Endodermal cell (in vitro differentiated cells): Measurements from ENCODE around the gene COL26A1. TPM values are rescaled to one million over a fixed set of nuclear protein-coding genes. Genes with fewer than 3 reads are reported as not detected.

Experiments
- DNase-seq: peaks from one replicate; pipeline ENCODE4 v3.0.0-alpha.2; 2017
- H3K27ac ChIP-seq: 2 replicates; pipeline ENCODE4 v1.5.1; 2013; ENCODE audit warnings: mild to moderate bottlenecking, low read depth, low read length, moderate library complexity
- H3K27me3 ChIP-seq: 2 replicates; pipeline ENCODE4 v1.6.1; 2013; ENCODE audit warnings: mild to moderate bottlenecking, low read length, moderate library complexity; ENCODE audit not compliant: insufficient read depth, control insufficient read depth, poor library complexity, severe bottlenecking
- H3K36me3 ChIP-seq: 2 replicates; pipeline ENCODE4 v1.7.0; 2013; ENCODE audit warnings: mild to moderate bottlenecking, low read length, moderate library complexity; ENCODE audit not compliant: control insufficient read depth, insufficient read depth
- H3K4me1 ChIP-seq: one replicate; pipeline ENCODE4 v1.7.0; 2013; ENCODE audit warnings: low read length; ENCODE audit not compliant: control insufficient read depth, insufficient read depth
- H3K4me3 ChIP-seq: 2 replicates; pipeline ENCODE4 v1.5.1; 2013; ENCODE audit warnings: mild to moderate bottlenecking, low read length, moderate library complexity
- H3K9ac ChIP-seq: 2 replicates; pipeline ENCODE4 v1.6.1; 2013; ENCODE audit warnings: mild to moderate bottlenecking, low read length, moderate library complexity; ENCODE audit not compliant: poor library complexity, severe bottlenecking; ENCODE audit errors: extremely low read depth
- H3K9me3 ChIP-seq: 2 replicates; pipeline ENCODE4 v1.6.1; 2013; ENCODE audit warnings: mild to moderate bottlenecking, low read length, moderate library complexity; ENCODE audit not compliant: control insufficient read depth
- H3K27ac Mint-ChIP-seq: 2 replicates; pipeline ENCODE4 v1.8.0; 2020; ENCODE audit warnings: mixed read lengths
- H3K27me3 Mint-ChIP-seq: 2 replicates; pipeline ENCODE4 v1.8.0; 2021; ENCODE audit warnings: mild to moderate bottlenecking, mixed read lengths; ENCODE audit not compliant: insufficient read depth
- H3K36me3 Mint-ChIP-seq: 2 replicates; pipeline ENCODE4 v1.8.0; 2020; ENCODE audit warnings: low read depth, mixed read lengths
- H3K4me1 Mint-ChIP-seq: 2 replicates; pipeline ENCODE4 v1.8.0; 2020; ENCODE audit warnings: mixed read lengths
- H3K4me3 Mint-ChIP-seq: 2 replicates; pipeline ENCODE4 v1.8.0; 2020; ENCODE audit warnings: mild to moderate bottlenecking, moderate library complexity, mixed read lengths
- H3K9me3 Mint-ChIP-seq: 2 replicates; pipeline ENCODE4 v1.8.0; 2020; ENCODE audit warnings: mild to moderate bottlenecking, mixed read lengths
- WGBS, 2 experiments: methylation state at CpG; one replicate each; pipeline versions ENCODE4 v1.1.5 to v1.1.7; 2013; ENCODE audit warnings: missing lambda C conversion rate in 2 of 2, mixed read lengths in 1 of 2; ENCODE audit not compliant: insufficient coverage in 1 of 2, insufficient read length in 1 of 2; 5-methylcytosine and 5-hydroxymethylcytosine counted together
- total RNA-seq, 2 donors: library from RNA; stranded (reverse); fragmentation: NEBNext Ultra II Directional in 1 of 2; extraction: Animal tissue kit (Norgen Biotek cat#: 25700) in 1 of 2; gene quantifications; 2 replicates in 1 of 2; 3 replicates in 1 of 2; pipeline ENCODE4 v1.2.1, GENCODE V29; 2021
- TF ChIP-seq, protein P1 (sequence below): fragments of 200-600 bp; sonication (generic); conservative IDR thresholded peaks from 2 replicates; pipeline ENCODE4 v1.5.0; 2021; ENCODE audit warnings: antibody characterized with exemption, mild to moderate bottlenecking

The COL26A1 gene
- total RNA-seq, 2 donors from 2014 or later: 41.2 to 47.0 TPM

DNA sequence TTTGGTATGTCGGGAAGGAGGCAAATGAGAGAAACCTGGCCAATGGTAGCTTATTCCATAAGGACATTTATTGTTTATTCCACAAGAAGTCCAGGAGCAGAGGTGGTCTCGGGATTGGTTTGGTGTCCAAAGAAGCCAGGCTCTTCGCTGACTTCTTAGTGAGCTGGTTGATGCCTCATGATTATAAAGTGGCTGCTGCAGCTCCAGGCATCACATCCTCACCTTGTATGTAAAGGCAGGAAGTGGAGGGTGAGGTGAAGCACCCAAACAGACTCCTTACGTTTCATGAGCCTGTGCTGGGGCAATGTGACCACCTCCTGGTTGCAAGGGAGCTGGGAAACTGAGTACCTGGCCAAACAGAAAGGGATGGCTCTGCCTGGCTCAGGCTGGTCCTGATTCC lies 174.0 kb downstream of the COL26A1 start:
- H3K27ac ChIP-seq: no peak overlapping the region
- WGBS, 2 experiments: 97 to 100% methylated on average over 3 to 4 of the region's 4 CpGs

GRCh38 chr7:101537205-101537604 lies 174.5 kb downstream of the COL26A1 start:
- no peak for DNase-seq
- TF ChIP-seq, protein P1, sequence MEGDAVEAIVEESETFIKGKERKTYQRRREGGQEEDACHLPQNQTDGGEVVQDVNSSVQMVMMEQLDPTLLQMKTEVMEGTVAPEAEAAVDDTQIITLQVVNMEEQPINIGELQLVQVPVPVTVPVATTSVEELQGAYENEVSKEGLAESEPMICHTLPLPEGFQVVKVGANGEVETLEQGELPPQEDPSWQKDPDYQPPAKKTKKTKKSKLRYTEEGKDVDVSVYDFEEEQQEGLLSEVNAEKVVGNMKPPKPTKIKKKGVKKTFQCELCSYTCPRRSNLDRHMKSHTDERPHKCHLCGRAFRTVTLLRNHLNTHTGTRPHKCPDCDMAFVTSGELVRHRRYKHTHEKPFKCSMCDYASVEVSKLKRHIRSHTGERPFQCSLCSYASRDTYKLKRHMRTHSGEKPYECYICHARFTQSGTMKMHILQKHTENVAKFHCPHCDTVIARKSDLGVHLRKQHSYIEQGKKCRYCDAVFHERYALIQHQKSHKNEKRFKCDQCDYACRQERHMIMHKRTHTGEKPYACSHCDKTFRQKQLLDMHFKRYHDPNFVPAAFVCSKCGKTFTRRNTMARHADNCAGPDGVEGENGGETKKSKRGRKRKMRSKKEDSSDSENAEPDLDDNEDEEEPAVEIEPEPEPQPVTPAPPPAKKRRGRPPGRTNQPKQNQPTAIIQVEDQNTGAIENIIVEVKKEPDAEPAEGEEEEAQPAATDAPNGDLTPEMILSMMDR: no peak
- WGBS, 2 experiments: 88 to 90% methylated on average over 6 to 8 of the region's 8 CpGs
- Mint-ChIP-seq H3K4me3 (no peak overlapping the region), H3K4me1 (no peaks in the 10 kb centered on the region), H3K27me3 (no peaks in the 10 kb centered on the region), H3K36me3 (no peaks in the 10 kb centered on the region), H3K9me3 (no peaks in the 10 kb centered on the region), H3K27ac (no peak overlapping the region)
- no peaks in the 10 kb centered on the region for H3K36me3 ChIP-seq
- no peaks in the 10 kb centered on the region for H3K27me3 ChIP-seq
- H3K9ac ChIP-seq: no peak overlapping the region
- H3K27ac ChIP-seq: no peak overlapping the region
- no peaks in the 10 kb centered on the region for H3K4me1 ChIP-seq
- no peaks in the 10 kb centered on the region for H3K9me3 ChIP-seq
- H3K4me3 ChIP-seq: no peak overlapping the region

More for the DNA sequence above, 174.0 kb downstream of the COL26A1 start:
- H3K4me1 Mint-ChIP-seq: no peaks in the 10 kb centered on the region
- H3K27ac Mint-ChIP-seq: no peak overlapping the region
- H3K4me1 ChIP-seq: no peaks in the 10 kb centered on the region
- no peaks in the 10 kb centered on the region for H3K27me3 Mint-ChIP-seq
- no peak overlapping the region for H3K4me3 Mint-ChIP-seq
- DNase-seq: no peak
- H3K27me3 ChIP-seq: no peaks in the 10 kb centered on the region
- no peak overlapping the region for H3K9ac ChIP-seq
- TF ChIP-seq, protein P1: no peak
- no peaks in the 10 kb centered on the region for H3K9me3 Mint-ChIP-seq
- no peaks in the 10 kb centered on the region for H3K36me3 ChIP-seq
- no peaks in the 10 kb centered on the region for H3K9me3 ChIP-seq
- H3K36me3 Mint-ChIP-seq: no peaks in the 10 kb centered on the region
- no peak overlapping the region for H3K4me3 ChIP-seq

GRCh38 chr7:101537935-101538595 lies 175.4 kb downstream of the COL26A1 start:
- 89 to 93% methylated on average over 7 to 17 of the region's 17 CpGs for WGBS, 2 experiments
- Histone ChIP-seq H3K27ac (no peak overlapping the region), H3K9me3 (no peaks in the 10 kb centered on the region), H3K9ac (no peak overlapping the region), H3K4me3 (no peak overlapping the region), H3K4me1 (no peaks in the 10 kb centered on the region), H3K36me3 (no peaks in the 10 kb centered on the region), H3K27me3 (no peaks in the 10 kb centered on the region)
- H3K27me3 Mint-ChIP-seq: no peaks in the 10 kb centered on the region
- H3K4me1 Mint-ChIP-seq: peaks cover 5% of the 10 kb centered on the region
- H3K4me3 Mint-ChIP-seq: no peak overlapping the region
- no peaks in the 10 kb centered on the region for H3K9me3 Mint-ChIP-seq
- H3K27ac Mint-ChIP-seq: no peak overlapping the region
- H3K36me3 Mint-ChIP-seq: no peaks in the 10 kb centered on the region
- peak; percentile 65 for DNase-seq
- TF ChIP-seq, protein P1: no peak
